Thyroid gland (tissue), 4 donors: Measurements from ENCODE around the gene MT1E.

ENCODE experiments used
- CTCF ChIP-seq, 6 experiments: fragments of 200-600 bp in 3 of 6; fragments of 450-650 bp in 3 of 6; sonication (generic) in 3 of 6; IDR thresholded peaks; one replicate each; pipeline ENCODE4 v1.5.1; 2016 to 2019; ENCODE audit warnings: antibody characterized with exemption in 6 of 6, mild to moderate bottlenecking in 2 of 6, inconsistent platforms in 1 of 6, moderate library complexity in 1 of 6
- POLR2A ChIP-seq, 2 donors: fragments of 450-650 bp; IDR thresholded peaks; one replicate each; pipeline ENCODE4 v1.6.1; 2017; ENCODE audit warnings: antibody characterized with exemption in 2 of 2, mild to moderate bottlenecking in 2 of 2, moderate library complexity in 1 of 2

DNA sequence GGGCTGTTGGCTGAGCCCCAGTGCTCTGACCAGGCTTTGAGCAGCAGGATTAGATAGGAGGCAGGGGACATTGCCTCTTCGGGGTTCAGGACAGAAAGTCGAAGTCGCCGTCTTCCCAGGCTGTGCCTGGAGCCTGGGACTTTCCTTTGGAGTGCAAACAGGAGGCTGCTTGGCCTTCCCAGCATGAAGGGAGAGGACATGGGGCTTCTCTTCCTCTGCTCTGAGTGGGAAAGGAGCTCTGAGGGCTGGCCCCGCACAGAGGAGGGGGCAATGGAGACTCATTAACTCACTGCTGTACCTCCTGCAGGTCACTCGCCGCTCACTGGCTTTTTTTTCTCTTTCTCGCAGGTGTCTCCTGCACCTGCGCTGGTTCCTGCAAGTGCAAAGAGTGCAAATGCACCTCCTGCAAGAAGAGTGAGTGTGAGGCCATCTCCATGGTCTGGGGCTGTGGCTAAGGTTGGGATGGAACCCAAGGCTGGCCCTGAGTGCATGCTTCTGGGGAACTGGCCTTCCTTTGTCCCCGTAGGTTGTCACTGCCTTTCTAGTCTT lies 32.8 kb downstream of the MT1E start:
- TF ChIP-seq CTCF (IDR thresholded peaks at IDR 0.05) (no peak), POLR2A (IDR thresholded peaks at IDR 0.05) (no peak)
